NCI-H69 (cell line): ENCODE data around the gene KRTAP26-1.

Experiments
- DNase-seq: peaks from one replicate; lab custom pipeline; 2025; lab: John Stamatoyannopoulos, UW

KRTAP26-1 gene

DNA sequence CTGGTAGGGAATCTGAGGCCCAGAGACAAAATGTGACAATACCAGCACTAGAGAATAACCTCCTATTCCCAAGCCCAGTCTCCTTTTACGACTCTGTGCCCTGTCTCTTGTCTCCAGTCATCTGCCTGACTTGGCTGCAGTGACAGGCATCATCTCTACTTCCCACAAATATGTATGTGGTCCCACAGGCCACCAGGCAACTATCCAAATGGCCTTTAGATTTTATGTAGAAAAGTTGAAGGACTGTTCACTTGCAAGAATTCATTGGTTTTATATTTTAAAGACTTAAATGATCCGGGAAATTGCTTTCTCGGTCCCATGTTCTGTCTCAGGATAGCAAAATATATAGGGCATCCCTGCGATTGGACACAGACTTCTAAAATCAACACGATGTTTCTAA, 49.0 kb downstream of the KRTAP26-1 start:
- no peak for DNase-seq

DNA sequence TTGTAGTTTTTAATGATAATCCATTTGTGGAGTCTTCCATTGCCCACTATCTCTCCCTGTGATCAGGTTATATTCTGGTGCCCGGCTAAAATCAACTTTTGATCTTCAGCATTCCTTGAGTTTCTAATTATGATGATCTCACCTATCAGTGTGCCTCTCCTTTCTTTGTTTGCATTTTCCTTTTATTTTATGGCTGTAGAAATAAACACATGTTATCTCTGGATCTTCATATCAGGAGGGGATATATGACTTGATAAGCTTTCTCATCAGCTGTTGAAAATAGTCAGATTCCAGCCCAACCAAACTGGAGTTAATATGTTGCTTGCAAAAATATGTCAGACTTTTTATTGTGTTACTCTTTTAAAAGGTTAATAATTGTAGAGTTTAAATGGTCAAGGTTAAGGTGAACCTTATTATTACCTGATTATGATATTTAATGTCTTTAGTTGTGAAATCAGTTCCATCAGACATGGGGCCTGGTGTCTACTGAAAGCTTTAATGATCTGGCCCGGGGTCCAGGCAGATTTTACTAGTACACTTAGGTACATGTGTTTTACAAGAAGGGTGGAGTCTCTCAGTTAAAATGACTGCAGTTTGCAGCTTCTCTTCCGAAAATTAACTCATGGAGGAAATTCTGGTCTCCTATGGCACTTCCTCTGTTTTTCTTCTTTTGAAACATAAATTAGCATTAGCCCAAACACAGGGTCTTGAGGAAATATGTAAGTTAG, 50.1 kb downstream of the KRTAP26-1 start:
- no peak for DNase-seq
